ENCODE results near the gene STOML1. TPM values are rescaled to one million over a fixed set of nuclear protein-coding genes. Genes with fewer than 3 reads are reported as not detected.

STOML1 gene
- polyA plus RNA-seq, 3 donors = 3.8 to 5.1 (median 4.7) TPM

DNA sequence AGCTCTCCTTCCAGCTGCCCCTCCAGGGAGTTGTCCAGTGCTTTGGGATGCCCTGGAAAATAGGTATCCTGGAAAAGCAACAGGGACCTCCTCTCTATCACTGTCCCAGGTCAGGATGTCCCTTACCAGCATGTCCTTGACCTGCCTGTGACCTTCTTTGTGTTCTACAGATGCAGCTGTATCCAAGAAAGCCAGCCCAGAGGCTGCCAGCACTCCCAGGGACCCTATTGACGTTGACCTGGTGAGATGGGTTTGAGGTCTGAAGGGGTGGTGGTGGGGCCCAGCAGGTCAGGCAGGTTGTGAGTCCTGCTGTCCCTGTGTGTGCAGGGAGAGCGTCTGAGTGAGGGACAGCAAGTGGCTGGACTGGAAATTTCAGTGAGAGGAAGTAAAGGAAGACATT is 32.6 kb upstream of the STOML1 start:
- H3K9ac ChIP-seq (ENCODE audit: insufficient read depth, low read length, poor library complexity, severe bottlenecking) = no peak overlapping the region
- H4K20me1 ChIP-seq (ENCODE audit: insufficient read depth, low read length) = peaks cover 89% of the 10 kb centered on the region
- Mint-ChIP-seq H3K27ac (peak overlapping the region in 2 of 7 donors; percentile 17 to 46), H3K4me1 (no peaks in the 10 kb centered on the region), H3K36me3 (peaks cover 66 to 87% of the 10 kb centered on the region in 2 donors), H3K27me3 (ENCODE audit: low read depth in 3 of 3) (peaks cover 0 to 1% (median 0%) of the 10 kb centered on the region in 3 donors), H3K9me3 (no peaks in the 10 kb centered on the region), H3K4me3 (no peak overlapping the region)
- no peaks in the 10 kb centered on the region for H3K27me3 ChIP-seq (ENCODE audit: control insufficient read depth in 2 of 2, insufficient read depth in 2 of 2, low read length in 2 of 2)
- H2AFZ ChIP-seq (ENCODE audit: insufficient read depth, low read depth, low read length, poor library complexity, severe bottlenecking) = no peak overlapping the region
- no peak overlapping the region for H3K27ac ChIP-seq (ENCODE audit: low read depth in 1 of 2, low read length in 2 of 2)
- peaks cover 27% of the 10 kb centered on the region for H3K79me2 ChIP-seq (ENCODE audit: insufficient read depth, low read length)
- no peak overlapping the region for H3K4me3 ChIP-seq (replicated peaks in 1 of 3; ENCODE audit: low read depth in 2 of 3, low read length in 3 of 3)
- 71% methylated on average over 2 of the region's 2 CpGs for WGBS (ENCODE audit: insufficient coverage)
- H3K4me2 ChIP-seq (replicated peaks; ENCODE audit: extremely low read depth, low read length, poor library complexity, severe bottlenecking) = no peak overlapping the region
- H3K4me1 ChIP-seq (ENCODE audit: control insufficient read depth in 1 of 2, insufficient read depth in 2 of 2, low read length in 2 of 2) = no peaks in the 10 kb centered on the region
- H3K36me3 ChIP-seq (replicated peaks in 1 of 2; ENCODE audit: control insufficient read depth in 1 of 2, insufficient read depth in 2 of 2, low read length in 2 of 2) = peaks cover 59 to 97% of the 10 kb centered on the region in 2 donors
- TF ChIP-seq, protein P1, sequence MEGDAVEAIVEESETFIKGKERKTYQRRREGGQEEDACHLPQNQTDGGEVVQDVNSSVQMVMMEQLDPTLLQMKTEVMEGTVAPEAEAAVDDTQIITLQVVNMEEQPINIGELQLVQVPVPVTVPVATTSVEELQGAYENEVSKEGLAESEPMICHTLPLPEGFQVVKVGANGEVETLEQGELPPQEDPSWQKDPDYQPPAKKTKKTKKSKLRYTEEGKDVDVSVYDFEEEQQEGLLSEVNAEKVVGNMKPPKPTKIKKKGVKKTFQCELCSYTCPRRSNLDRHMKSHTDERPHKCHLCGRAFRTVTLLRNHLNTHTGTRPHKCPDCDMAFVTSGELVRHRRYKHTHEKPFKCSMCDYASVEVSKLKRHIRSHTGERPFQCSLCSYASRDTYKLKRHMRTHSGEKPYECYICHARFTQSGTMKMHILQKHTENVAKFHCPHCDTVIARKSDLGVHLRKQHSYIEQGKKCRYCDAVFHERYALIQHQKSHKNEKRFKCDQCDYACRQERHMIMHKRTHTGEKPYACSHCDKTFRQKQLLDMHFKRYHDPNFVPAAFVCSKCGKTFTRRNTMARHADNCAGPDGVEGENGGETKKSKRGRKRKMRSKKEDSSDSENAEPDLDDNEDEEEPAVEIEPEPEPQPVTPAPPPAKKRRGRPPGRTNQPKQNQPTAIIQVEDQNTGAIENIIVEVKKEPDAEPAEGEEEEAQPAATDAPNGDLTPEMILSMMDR (IDR thresholded peaks at IDR 0.05) = no peak
- DNase-seq = no peak
- no peaks in the 10 kb centered on the region for H3K9me3 ChIP-seq (replicated peaks in 1 of 2; ENCODE audit: control insufficient read depth in 1 of 2, insufficient read depth in 1 of 2, low read length in 2 of 2)
- intact Hi-C loops (cut with micrococcal nuclease) = no loop called here

- peaks cover 96% of the 10 kb centered on the region for H4K20me1 ChIP-seq (ENCODE audit: insufficient read depth, low read length)
- no peaks in the 10 kb centered on the region for H3K9me3 ChIP-seq (replicated peaks in 1 of 2; ENCODE audit: control insufficient read depth in 1 of 2, insufficient read depth in 1 of 2, low read length in 2 of 2)
- H3K4me3 ChIP-seq (replicated peaks in 1 of 3; ENCODE audit: low read depth in 2 of 3, low read length in 3 of 3) = no peak overlapping the region
- H3K9me3 Mint-ChIP-seq = no peaks in the 10 kb centered on the region
- H3K27me3 Mint-ChIP-seq (ENCODE audit: low read depth in 3 of 3) = peaks cover 0 to 1% (median 0%) of the 10 kb centered on the region in 3 donors
- DNase-seq = no peak
- H3K79me2 ChIP-seq (ENCODE audit: insufficient read depth, low read length) = peaks cover 41% of the 10 kb centered on the region
- H3K9ac ChIP-seq (ENCODE audit: insufficient read depth, low read length, poor library complexity, severe bottlenecking) = no peak overlapping the region
- H3K27ac ChIP-seq (ENCODE audit: low read depth in 1 of 2, low read length in 2 of 2) = no peak overlapping the region
- peaks cover 57 to 91% of the 10 kb centered on the region in 2 donors for H3K36me3 ChIP-seq (replicated peaks in 1 of 2; ENCODE audit: control insufficient read depth in 1 of 2, insufficient read depth in 2 of 2, low read length in 2 of 2)
- H3K27me3 ChIP-seq (ENCODE audit: control insufficient read depth in 2 of 2, insufficient read depth in 2 of 2, low read length in 2 of 2) = no peaks in the 10 kb centered on the region
- TF ChIP-seq, protein P1 (IDR thresholded peaks at IDR 0.05) = no peak
- no peak overlapping the region for H2AFZ ChIP-seq (ENCODE audit: insufficient read depth, low read depth, low read length, poor library complexity, severe bottlenecking)
- 98% methylated on average over 63 of the region's 66 CpGs for WGBS (ENCODE audit: insufficient coverage)
- intact Hi-C loops (cut with micrococcal nuclease) = no loop called here
- H3K4me1 Mint-ChIP-seq = no peaks in the 10 kb centered on the region
- no peak overlapping the region for H3K27ac Mint-ChIP-seq
- no peak overlapping the region for H3K4me3 Mint-ChIP-seq
- H3K36me3 Mint-ChIP-seq = peaks cover 57 to 79% of the 10 kb centered on the region in 2 donors
- H3K4me1 ChIP-seq (ENCODE audit: control insufficient read depth in 1 of 2, insufficient read depth in 2 of 2, low read length in 2 of 2) = no peaks in the 10 kb centered on the region
- H3K4me2 ChIP-seq (replicated peaks; ENCODE audit: extremely low read depth, low read length, poor library complexity, severe bottlenecking) = no peak overlapping the region
Measured at GRCh38 chr15:74022706-74023470, 30.8 kb upstream of the STOML1 start.
